Stomach smooth muscle (tissue), 2 donors: ENCODE data around the gene TRPM1.

ENCODE experiments used
- H3K27ac ChIP-seq: one replicate; pipeline ENCODE4 v1.7.0; 2013; ENCODE audit warnings: mild to moderate bottlenecking, low read length, inconsistent platforms
- H3K27me3 ChIP-seq, 2 donors: one replicate each; pipeline ENCODE4 v1.7.0; 2013; ENCODE audit warnings: low read length in 2 of 2; ENCODE audit not compliant: insufficient read depth in 2 of 2, control insufficient read depth in 1 of 2
- H3K36me3 ChIP-seq, 2 donors: one replicate each; pipeline ENCODE4 v1.7.0; 2013; ENCODE audit warnings: low read length in 2 of 2; ENCODE audit not compliant: control insufficient read depth in 2 of 2, insufficient read depth in 2 of 2
- H3K4me1 ChIP-seq: one replicate; pipeline ENCODE4 v1.7.0; 2013; ENCODE audit warnings: low read length; ENCODE audit not compliant: control insufficient read depth, insufficient read depth
- H3K4me3 ChIP-seq, 2 donors: one replicate each; pipeline ENCODE4 v1.7.0; 2013; ENCODE audit warnings: low read length in 2 of 2
- H3K9ac ChIP-seq, 2 donors: one replicate each; pipeline ENCODE4 v1.7.0; 2013; ENCODE audit warnings: low read length in 2 of 2, mild to moderate bottlenecking in 1 of 2
- H3K9me3 ChIP-seq, 2 donors: one replicate each; pipeline ENCODE4 v1.7.0; 2013; ENCODE audit warnings: low read length in 2 of 2; ENCODE audit not compliant: control insufficient read depth in 2 of 2
- donor health status: healthy.
- donor health status: Pancreatic carcinoma.

Gene TRPM1

DNA sequence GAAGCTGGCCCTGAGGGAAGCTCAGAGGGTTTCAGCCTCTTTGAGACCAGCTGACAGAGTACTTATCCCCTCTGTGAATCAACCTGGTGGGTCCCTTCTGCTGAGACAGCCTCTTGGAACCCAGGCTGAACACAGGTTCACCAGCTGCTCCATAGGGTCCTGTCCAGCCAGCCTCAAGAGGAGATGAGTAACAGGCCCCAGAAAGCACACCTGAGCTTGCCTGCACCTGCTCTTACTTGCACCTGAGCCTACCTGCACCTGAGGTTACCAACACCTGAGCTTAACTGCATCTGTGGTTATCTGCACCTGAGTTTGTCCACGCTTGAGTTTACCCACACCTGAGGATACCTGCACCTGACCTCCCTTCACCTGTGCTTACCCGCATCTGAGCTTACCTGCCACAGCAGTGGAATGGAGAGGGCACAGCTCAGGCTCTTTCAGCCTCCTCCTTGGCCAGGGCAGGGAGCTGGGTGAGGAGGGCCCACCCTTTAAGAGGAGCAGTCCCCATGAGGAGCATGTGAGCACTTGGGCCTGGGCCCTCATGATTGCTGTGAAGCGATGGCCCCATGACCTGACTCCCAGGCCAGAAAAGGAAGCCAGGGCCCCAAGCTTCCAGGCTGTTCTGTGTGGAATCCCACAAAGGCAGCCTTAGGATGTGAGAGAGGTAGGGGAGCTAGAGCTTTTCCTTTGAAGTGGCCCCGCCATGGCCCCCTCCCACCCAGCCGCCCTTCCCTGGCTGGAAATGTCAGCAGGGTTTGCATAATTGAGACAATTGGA lies at the start of gene TRPM1:
TRPM1 (minus strand) TSS at position 464 of the 777 bp plus-strand sequence. CDS start 20,370 bp downstream, outside the sequence.
- H3K4me3 ChIP-seq = no peak within 1 kb of the TSS
- H3K9ac ChIP-seq = no peak within 1 kb of the TSS
- no peaks in the 10 kb centered on the region for H3K36me3 ChIP-seq
- no peaks in the 10 kb centered on the region for H3K9me3 ChIP-seq
- no peaks in the 10 kb centered on the region for H3K4me1 ChIP-seq
- no peak within 1 kb of the TSS for H3K27ac ChIP-seq
- H3K27me3 ChIP-seq = peaks cover 0 to 2% of the 10 kb centered on the region in 2 donors

GRCh38 chr15:31150732-31151231 lies 49.3 kb upstream of the TRPM1 start:
- no peak overlapping the region for H3K9ac ChIP-seq
- no peaks in the 10 kb centered on the region for H3K9me3 ChIP-seq
- H3K4me3 ChIP-seq = no peak overlapping the region
- no peaks in the 10 kb centered on the region for H3K36me3 ChIP-seq
- peaks cover 0 to 2% of the 10 kb centered on the region in 2 donors for H3K27me3 ChIP-seq
- no peaks in the 10 kb centered on the region for H3K4me1 ChIP-seq
- H3K27ac ChIP-seq = no peak overlapping the region

DNA sequence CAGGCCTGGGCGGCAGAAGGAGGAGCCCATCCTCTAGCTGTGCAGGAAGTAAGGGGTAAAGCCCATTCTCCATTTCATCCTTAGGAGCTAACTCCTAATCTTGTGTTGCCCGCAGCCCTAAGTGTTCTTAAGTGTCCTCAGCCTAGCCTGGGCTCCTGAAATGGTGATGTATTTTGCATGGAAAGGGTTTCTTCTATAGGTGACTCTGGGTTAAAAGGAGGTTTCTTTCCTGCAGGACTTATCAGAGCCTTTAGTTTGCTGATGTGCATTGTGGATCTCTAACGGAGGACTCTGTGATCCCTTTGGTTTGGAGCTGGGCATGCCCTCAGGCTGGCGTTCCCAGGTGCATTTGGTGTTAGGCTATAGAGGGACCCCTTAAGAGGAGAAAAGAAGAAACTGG lies 48.5 kb upstream of the TRPM1 start:
- no peak overlapping the region for H3K4me3 ChIP-seq
- H3K9ac ChIP-seq = no peak overlapping the region
- peaks cover 0 to under 1% of the 10 kb centered on the region in 2 donors for H3K27me3 ChIP-seq
- H3K36me3 ChIP-seq = no peaks in the 10 kb centered on the region
- no peaks in the 10 kb centered on the region for H3K4me1 ChIP-seq
- no peaks in the 10 kb centered on the region for H3K9me3 ChIP-seq
- H3K27ac ChIP-seq = no peak overlapping the region

DNA sequence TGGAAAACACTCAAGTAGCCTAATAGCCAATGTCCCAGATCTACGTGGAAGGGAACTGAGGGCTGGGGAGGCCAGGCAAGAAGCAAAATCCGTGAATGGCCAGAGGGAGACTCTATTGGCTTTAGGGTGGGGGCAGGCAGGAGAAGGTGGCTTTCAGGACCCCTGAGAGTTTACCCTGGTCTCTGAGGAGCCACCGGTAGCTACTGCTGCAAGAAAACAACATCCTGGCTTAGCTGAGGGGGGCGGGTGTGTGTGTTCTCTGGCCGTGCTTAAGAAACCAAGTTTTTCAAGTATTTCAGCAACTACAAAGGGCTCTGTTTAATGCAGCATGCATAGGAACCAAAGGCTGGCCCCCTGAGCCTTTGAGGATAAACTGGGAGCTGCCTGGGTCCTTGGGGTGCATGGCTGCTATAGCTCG lies 47.6 kb upstream of the TRPM1 start:
- no peaks in the 10 kb centered on the region for H3K36me3 ChIP-seq
- no peak overlapping the region for H3K4me3 ChIP-seq
- H3K9ac ChIP-seq = no peak overlapping the region
- H3K27ac ChIP-seq = no peak overlapping the region
- no peaks in the 10 kb centered on the region for H3K9me3 ChIP-seq
- no peaks in the 10 kb centered on the region for H3K4me1 ChIP-seq
- H3K27me3 ChIP-seq = no peaks in the 10 kb centered on the region

GRCh38 chr15:31148297-31149087 lies 47.0 kb upstream of the TRPM1 start:
- no peaks in the 10 kb centered on the region for H3K36me3 ChIP-seq
- no peak overlapping the region for H3K4me3 ChIP-seq
- no peaks in the 10 kb centered on the region for H3K4me1 ChIP-seq
- no peaks in the 10 kb centered on the region for H3K9me3 ChIP-seq
- no peaks in the 10 kb centered on the region for H3K27me3 ChIP-seq
- no peak overlapping the region for H3K27ac ChIP-seq
- no peak overlapping the region for H3K9ac ChIP-seq

GRCh38 chr15:31147944-31148296 lies 46.4 kb upstream of the TRPM1 start:
- no peak overlapping the region for H3K4me3 ChIP-seq
- H3K27me3 ChIP-seq = no peaks in the 10 kb centered on the region
- no peak overlapping the region for H3K27ac ChIP-seq
- no peaks in the 10 kb centered on the region for H3K9me3 ChIP-seq
- H3K4me1 ChIP-seq = no peaks in the 10 kb centered on the region
- H3K36me3 ChIP-seq = no peaks in the 10 kb centered on the region
- H3K9ac ChIP-seq = no peak overlapping the region

GRCh38 chr15:31147456-31147855 lies 45.9 kb upstream of the TRPM1 start:
- Histone ChIP-seq H3K9ac (no peak overlapping the region), H3K27ac (no peak overlapping the region), H3K4me3 (no peak overlapping the region), H3K27me3 (no peaks in the 10 kb centered on the region), H3K9me3 (no peaks in the 10 kb centered on the region), H3K36me3 (no peaks in the 10 kb centered on the region), H3K4me1 (no peaks in the 10 kb centered on the region)

- no peaks in the 10 kb centered on the region for H3K27me3 ChIP-seq
- H3K4me3 ChIP-seq = no peak overlapping the region
- H3K27ac ChIP-seq = no peak overlapping the region
- H3K9ac ChIP-seq = no peak overlapping the region
- H3K9me3 ChIP-seq = no peaks in the 10 kb centered on the region
- H3K4me1 ChIP-seq = no peaks in the 10 kb centered on the region
- no peaks in the 10 kb centered on the region for H3K36me3 ChIP-seq
These were observed 43.9 kb upstream of the TRPM1 start for GRCh38 chr15:31145271-31145911.

GRCh38 chr15:31141792-31142191 lies 40.3 kb upstream of the TRPM1 start:
- Histone ChIP-seq H3K4me1 (no peaks in the 10 kb centered on the region), H3K27me3 (no peaks in the 10 kb centered on the region), H3K27ac (no peak overlapping the region), H3K9me3 (no peaks in the 10 kb centered on the region), H3K4me3 (no peak overlapping the region), H3K9ac (no peak overlapping the region), H3K36me3 (no peaks in the 10 kb centered on the region)

GRCh38 chr15:31136607-31137328 lies 35.2 kb upstream of the TRPM1 start:
- Histone ChIP-seq H3K4me3 (no peak overlapping the region), H3K9me3 (no peaks in the 10 kb centered on the region), H3K4me1 (no peaks in the 10 kb centered on the region), H3K27ac (no peak overlapping the region), H3K9ac (no peak overlapping the region), H3K36me3 (no peaks in the 10 kb centered on the region), H3K27me3 (no peaks in the 10 kb centered on the region)
